Neutrophil (primary cell): ENCODE measurements around the gene RNF130.

Source experiments
- H3K27ac ChIP-seq: fragments of 200-600 bp; sonication (generic); 2 replicates; pipeline ENCODE4 v1.5.1; 2016; ENCODE audit warnings: mild to moderate bottlenecking, moderate library complexity
- H3K27me3 ChIP-seq: fragments of 200-600 bp; sonication (generic); 2 replicates; pipeline ENCODE4 v1.6.0; 2016; ENCODE audit warnings: mild to moderate bottlenecking
- H3K36me3 ChIP-seq: fragments of 200-600 bp; sonication (generic); 2 replicates; pipeline ENCODE4 v1.5.1; 2017
- H3K4me1 ChIP-seq, 2 experiments: fragments of 200-600 bp in 1 of 2; sonication (generic) in 1 of 2; 1 replicate in 1 of 2; 2 replicates in 1 of 2; pipeline versions ENCODE4 v1.5.1 to v1.6.1; 2013 to 2016; ENCODE audit warnings: low read depth in 1 of 2, low read length in 1 of 2, mild to moderate bottlenecking in 1 of 2, moderate library complexity in 1 of 2; ENCODE audit not compliant: control insufficient read depth in 1 of 2, insufficient read depth in 1 of 2
- H3K4me3 ChIP-seq, 2 experiments: fragments of 200-600 bp in 1 of 2; sonication (generic) in 1 of 2; 1 replicate in 1 of 2; 2 replicates in 1 of 2; pipeline ENCODE4 v1.5.1; 2013 to 2016; ENCODE audit warnings: low read depth in 1 of 2, low read length in 1 of 2, mild to moderate bottlenecking in 1 of 2, moderate library complexity in 1 of 2
- H3K9me3 ChIP-seq: fragments of 200-600 bp; sonication (generic); 2 replicates; pipeline ENCODE4 v1.5.1; 2016
- CTCF ChIP-seq: fragments of 200-600 bp; sonication (generic); IDR thresholded peaks from 2 replicates; pipeline ENCODE4 v1.5.1; 2016; ENCODE audit warnings: antibody characterized with exemption

RNF130 gene

DNA sequence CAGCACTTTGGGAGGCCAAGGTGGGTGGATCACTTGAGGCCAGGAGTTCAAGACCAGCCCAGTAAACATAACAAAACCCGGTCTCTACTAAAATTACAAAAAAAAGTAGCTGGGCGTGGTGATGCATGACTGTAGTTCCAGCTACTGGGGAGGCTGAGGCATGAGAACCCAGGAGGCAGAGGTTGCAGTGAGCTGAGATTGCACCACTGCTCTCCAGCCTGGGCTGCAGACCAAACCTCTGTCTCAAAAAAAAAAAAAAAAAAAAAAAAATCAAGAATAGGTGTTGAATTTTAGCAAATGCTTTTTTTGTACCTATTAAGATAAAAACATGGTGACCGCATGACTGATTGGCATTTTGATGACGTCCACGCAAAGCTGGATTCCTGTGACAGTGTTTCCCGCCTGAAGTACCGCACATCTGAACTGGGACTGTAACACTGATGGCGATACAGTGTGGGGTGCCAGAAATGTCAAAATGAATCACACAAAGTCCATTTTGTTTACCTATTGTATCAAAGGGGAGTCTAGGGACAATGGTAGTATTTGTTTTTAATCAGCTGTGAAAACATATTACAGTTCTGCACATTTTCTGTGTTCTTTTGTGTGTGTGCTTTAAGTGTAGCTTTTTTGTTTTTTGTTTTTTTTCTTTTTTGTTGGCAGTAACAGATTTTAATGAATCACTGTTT is 140.6 kb downstream of the RNF130 start:
- no peak for TF ChIP-seq CTCF
- Histone ChIP-seq H3K4me1 (peaks cover 13 to 16% of the 10 kb centered on the region in 2 experiments), H3K9me3 (no peaks in the 10 kb centered on the region), H3K36me3 (no peaks in the 10 kb centered on the region), H3K4me3 (no peak overlapping the region), H3K27me3 (no peaks in the 10 kb centered on the region), H3K27ac (no peak overlapping the region)

DNA sequence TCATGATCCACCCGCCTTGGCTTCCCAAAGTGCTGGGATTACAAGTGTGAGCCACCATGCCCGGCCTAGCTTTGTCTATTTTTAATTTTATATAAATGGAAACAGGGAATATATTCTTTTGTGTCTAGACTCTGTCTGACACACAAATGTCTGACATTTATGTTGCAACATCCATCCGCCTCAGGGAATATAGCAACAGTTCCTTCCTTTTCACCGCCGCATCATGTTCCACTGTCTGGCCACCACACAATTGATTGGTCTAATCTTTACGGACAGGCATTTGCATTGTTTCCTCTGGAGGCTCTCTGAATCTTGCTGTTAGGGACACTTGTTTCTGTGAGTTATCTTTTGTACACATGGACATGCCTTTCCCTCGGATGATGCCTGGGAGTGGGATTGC is 143.7 kb downstream of the RNF130 start:
- H3K4me3 ChIP-seq = no peak overlapping the region
- H3K27ac ChIP-seq = peak overlapping the region; percentile 60
- H3K4me1 ChIP-seq = peaks cover 21 to 26% of the 10 kb centered on the region in 2 experiments
- H3K36me3 ChIP-seq = no peaks in the 10 kb centered on the region
- no peaks in the 10 kb centered on the region for H3K9me3 ChIP-seq
- H3K27me3 ChIP-seq = no peaks in the 10 kb centered on the region
- TF ChIP-seq CTCF = no peak

DNA sequence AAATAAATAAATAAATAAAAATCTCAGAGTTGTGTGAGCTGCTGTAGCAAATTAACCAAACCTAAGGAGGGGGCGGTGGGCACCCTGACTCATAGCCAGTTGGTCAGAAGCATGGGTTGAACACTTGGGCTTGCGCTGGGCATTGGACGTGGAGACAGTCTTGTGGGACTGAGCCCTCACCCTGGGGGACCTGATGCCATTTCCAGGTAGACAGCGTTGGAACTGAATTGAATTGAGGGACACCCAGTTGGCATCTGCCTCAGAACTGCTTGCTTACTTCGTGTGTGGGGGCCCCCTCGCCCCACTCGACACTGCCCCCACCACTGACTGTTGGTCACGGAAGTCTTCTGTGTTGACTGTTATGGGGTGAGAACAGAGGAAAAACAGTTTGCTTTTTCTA is 144.9 kb downstream of the RNF130 start:
- no peak for TF ChIP-seq CTCF
- H3K4me1 ChIP-seq = peaks cover 21 to 26% of the 10 kb centered on the region in 2 experiments
- H3K27me3 ChIP-seq = no peaks in the 10 kb centered on the region
- no peaks in the 10 kb centered on the region for H3K36me3 ChIP-seq
- H3K4me3 ChIP-seq = no peak overlapping the region
- H3K9me3 ChIP-seq = no peaks in the 10 kb centered on the region
- H3K27ac ChIP-seq = no peak overlapping the region

GRCh38 chr5:179923436-179923835 is 148.1 kb downstream of the RNF130 start:
- H3K27ac ChIP-seq = peak overlapping the region; percentile 37

GRCh38 chr5:179920175-179920574 is 151.4 kb downstream of the RNF130 start:
- H3K27ac ChIP-seq = no peak overlapping the region
- no peaks in the 10 kb centered on the region for H3K27me3 ChIP-seq
- no peak overlapping the region for H3K4me3 ChIP-seq
- H3K36me3 ChIP-seq = no peaks in the 10 kb centered on the region
- H3K4me1 ChIP-seq = peaks cover 16 to 25% of the 10 kb centered on the region in 2 experiments
- H3K9me3 ChIP-seq = no peaks in the 10 kb centered on the region
- TF ChIP-seq CTCF = no peak

More at GRCh38 chr5:179923436-179923835, 148.1 kb downstream of the RNF130 start:
- no peaks in the 10 kb centered on the region for H3K36me3 ChIP-seq
- TF ChIP-seq CTCF = no peak
- peaks cover 21 to 26% of the 10 kb centered on the region in 2 experiments for H3K4me1 ChIP-seq
- H3K27me3 ChIP-seq = no peaks in the 10 kb centered on the region
- no peaks in the 10 kb centered on the region for H3K9me3 ChIP-seq
- no peak overlapping the region for H3K4me3 ChIP-seq
